Posterior cingulate gyrus (tissue), 11 donors: ENCODE results near the gene EVC.

Experiments
- DNase-seq, 10 donors: peaks; one replicate each; pipeline versions ENCODE4 v3.0.0 to v3.0.0-alpha.2; 2020 to 2021; ENCODE audit warnings: mixed read lengths in 3 of 10
- intact Hi-C: fragments of 100-400 bp; cut with DNase I; formaldehyde crosslinking; loops from one replicate; pipeline ENCODE4 v1.15.1; 2023

Gene EVC

DNA sequence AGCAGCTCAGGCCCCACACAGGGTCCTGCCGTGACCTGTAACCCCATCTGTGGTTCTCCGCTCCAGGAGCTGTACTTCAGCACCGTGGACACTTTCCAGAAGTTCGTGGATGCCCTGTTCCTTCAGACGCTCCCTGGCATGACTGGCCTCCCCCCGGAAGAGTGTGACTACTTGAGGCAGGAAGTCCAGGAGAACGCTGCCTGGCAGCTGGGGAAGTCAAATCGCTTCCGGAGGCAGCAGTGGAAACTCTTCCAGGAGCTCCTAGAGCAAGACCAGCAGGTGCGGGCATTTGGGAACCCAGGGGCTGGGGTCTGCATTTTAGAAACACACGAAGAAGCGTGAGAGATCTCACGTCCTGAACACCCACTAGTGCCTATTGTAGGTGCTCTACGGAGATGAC, 72.5 kb downstream of the EVC start:
- no peak for DNase-seq

DNA sequence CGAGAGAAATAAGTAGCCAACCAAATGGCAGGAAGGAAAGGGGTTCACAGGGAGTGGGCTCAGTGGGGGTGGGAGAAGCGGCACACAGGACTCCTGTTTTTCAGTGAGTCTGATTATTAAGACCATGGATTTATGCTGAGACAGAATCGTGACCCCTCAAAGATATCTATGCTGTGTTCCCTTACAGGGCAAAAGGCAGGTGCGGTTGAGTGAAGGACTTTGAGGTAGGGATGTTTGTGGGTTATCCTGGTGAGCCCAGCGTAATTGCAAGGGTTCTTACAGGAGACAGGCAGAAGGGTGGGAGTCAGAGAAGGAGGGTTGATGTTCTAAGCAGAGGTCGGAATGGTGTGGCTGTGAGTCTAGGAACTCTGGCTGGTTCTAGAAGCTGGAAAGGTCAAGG, 73.0 kb downstream of the EVC start:
- intact Hi-C loops: no loop called here
- DNase-seq: no peak

More for the DNA sequence above, 72.5 kb downstream of the EVC start:
- intact Hi-C loops: no loop called here

DNA sequence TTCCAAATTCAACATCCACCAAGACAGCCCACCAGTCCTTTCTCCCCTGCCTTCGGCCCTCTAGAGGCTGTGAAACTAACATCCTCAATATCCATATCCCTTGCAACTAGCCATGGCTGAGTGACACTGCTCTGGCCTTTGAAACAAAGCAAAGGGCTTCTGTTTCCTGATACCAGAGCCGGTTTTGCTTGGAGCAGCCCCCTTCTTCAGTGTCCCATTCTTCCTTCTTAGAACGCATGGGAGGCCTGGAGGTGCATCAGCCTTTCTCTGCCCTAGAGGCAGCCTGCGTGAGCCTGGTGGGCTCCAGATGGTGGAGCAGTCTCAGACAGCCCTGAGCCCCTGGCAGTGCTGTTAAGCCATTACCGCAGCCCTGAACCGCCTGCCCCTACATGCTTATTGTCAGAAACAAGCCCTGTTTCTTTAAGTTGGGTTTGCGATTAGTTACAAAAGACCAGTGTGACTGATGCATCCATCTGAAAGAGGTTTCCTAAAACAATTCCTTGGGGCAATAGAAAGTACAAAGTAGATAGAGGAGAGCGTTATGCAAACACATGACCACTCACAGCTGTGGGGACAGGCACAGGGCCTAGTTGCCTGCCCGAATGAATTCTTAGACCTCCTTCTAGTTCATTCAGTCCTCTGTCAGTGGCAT, 74.1 kb downstream of the EVC start:
- intact Hi-C loops: no loop called here

DNA sequence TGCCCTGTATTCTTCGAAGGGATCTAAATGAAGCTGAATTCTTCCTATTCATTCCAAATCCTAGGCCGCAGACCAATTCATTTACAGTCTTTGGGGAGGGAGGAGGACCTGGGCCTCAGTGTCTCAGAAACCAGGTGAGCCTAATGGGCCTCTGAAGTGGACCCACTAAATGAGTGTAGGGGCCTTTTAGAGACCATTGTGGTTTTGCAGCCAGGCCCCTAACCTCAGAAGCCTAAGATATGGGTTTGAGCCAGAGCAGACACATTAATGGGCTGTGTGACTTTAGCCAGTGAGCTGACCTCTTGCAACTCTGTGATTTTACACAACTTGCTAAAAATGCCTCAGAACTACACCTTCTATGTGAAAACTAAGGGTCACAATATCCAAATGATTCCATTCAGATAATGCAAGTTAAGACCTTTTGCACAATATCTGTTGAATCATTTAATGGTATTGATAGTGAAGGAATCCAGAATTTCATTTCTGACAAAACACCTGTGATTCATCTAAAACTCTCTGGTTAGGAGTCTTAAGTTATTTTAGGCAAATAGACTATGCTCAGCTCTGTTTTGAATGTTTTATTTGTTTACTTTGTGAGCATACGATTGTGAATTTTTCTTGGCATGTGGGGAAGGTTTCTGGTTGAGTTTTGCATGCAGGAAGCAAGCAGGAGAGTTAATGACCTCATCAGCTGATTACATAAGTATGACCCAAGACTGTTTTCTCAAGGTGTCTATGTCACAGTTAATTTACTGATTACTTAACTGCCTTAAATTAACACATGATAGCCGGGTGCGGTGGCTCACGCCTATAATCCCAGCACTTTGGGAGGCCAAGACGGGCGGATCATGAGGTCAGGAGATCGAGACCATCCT, 75.0 kb downstream of the EVC start:
- intact Hi-C loops: no loop called here
- no peak for DNase-seq

More for the DNA sequence above, 74.1 kb downstream of the EVC start:
- DNase-seq: no peak

DNA sequence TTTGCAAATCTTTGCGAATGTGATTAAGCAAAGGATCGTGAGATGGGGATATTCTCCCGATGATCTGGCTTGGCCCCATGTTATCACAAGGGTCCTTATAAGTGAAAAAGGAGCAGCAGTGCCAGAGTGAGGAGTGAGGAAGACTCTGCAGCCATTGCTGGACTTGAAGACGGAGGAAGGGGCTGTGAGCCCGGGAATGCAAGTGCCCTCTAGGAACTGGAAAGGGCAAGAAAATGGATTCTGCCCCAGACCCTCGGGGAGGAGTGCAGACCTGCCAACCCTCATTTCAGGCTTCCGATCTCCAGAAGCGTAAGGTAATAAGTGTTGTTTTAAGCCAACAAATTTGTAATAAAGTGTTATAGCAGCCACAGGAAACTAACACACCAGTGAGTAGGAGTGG, 76.3 kb downstream of the EVC start:
- intact Hi-C loops: no loop called here
- no peak for DNase-seq

DNA sequence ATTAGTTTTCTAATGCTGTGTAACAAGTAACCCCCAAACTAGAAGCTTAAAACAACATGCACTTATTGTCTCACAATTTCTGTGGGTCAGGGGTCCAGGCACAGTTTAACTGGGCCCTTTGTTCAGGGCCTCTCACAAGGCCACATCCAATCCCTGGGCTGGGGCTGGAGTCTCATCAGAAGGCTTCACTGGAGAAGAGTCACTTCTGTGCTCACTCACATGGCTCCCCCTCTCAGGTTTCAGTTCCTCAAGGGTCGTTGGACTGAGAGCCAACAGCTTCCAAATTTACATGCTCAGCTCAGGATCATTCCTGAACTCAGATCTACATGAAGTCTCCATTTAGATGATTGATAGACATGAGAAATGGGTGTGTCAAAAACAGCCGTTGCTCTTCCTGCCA, 77.1 kb downstream of the EVC start:
- intact Hi-C loops: no loop called here
- DNase-seq: no peak

DNA sequence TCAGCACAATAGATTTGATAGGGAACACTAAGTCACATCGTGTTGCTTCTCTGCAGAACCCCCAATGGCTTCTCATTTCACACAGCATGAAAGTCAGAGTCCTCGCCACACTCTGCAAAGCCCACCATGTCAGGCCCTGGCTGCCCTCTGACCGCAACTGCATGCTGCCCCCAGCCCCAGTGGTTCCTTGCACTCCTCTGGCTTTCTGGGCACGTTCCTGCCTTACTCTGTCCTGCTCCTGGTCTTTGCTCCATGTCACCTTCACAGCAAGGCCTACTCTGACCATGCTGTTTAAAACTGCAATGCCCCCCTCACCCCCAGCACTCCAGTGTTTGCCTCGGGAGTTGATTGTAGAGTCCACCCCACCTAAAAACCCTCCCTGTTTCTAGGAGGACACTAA, 78.1 kb downstream of the EVC start:
- intact Hi-C loops: no loop called here
- DNase-seq: no peak

DNA sequence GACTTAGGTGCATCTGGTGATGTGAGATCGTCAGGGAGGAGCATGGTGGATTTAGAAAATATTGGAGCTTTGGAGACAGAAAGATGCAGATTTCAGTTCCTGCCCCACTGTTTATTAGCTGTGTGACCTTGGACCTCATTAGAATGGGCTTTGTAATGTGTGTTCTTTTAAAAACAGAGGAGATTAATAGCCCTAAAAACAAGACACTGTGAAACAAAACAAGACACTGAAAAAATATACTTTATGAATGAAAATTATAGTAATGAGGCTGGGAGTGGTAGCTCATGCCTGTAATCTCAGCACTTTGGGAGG, 79.5 kb downstream of the EVC start:
- no peak for DNase-seq
- intact Hi-C loops: loop anchor here (1.0 to 5.0 kb wide), 2 partner anchors 740 to 793 kb away; no protein-coding TSS in a partner anchor

DNA sequence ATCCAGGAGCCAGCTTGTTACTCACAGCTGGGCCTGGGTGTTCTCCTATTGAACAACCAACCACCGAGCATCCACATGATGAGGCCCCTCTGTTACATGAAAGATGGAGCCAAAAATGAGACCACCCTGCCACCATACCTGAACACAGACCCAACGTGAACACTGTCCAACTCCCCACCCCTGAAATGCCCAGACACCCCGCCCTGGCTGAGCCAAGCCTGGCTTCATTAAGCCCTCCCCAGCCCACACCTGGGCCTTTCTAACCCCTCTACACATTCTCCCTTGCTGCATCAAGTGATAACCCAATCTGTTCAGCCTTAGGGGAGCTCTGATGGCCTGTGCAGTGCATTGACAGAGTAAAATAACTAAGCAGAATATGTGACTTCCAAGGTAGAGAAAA, 80.7 kb downstream of the EVC start:
- intact Hi-C loops: loop anchor here (5.0 kb wide), 1 partner anchor 794 kb away; no protein-coding TSS in a partner anchor
- DNase-seq: no peak

DNA sequence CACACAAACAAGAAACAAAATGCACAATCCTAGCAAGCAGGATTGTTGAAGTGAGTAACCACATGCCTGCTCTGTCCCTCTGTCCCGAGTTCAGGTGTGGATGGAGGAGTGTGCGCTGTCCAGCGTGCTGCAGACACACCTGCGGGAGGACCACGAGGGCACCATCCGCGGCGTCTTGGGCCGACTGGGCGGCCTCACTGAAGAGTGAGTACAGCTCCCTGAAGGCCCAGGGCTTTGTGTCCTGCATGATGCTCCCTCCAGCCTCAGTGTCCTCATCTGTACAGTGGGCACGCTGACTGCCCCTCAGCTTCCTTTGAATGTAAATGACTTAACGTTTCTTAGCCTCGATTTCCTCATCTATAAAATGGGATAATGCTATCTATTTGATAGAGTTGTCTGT, 82.5 kb downstream of the EVC start:
- intact Hi-C loops: loop anchor here (5.0 kb wide), 1 partner anchor 796 kb away; no protein-coding TSS in a partner anchor
- no peak for DNase-seq

DNA sequence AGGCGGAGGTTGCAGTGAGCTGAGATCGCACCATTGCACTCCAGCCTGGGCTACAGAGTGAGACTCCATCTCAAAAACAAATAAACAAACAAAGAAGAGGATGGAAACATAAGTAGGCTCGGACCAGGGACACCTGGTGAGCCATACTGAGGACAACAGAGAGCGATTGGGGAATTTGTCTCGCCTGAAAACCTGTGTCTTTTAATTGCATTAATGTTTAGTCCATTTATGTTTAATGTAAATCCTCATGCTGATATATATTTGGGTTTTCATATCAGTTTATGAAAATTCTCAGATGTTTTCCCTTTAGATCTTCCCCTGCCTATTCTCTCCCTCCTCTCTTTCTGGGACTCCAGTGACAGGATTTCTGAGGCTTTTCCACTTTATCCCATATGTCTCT, 84.6 kb downstream of the EVC start:
- intact Hi-C loops: no loop called here

DNA sequence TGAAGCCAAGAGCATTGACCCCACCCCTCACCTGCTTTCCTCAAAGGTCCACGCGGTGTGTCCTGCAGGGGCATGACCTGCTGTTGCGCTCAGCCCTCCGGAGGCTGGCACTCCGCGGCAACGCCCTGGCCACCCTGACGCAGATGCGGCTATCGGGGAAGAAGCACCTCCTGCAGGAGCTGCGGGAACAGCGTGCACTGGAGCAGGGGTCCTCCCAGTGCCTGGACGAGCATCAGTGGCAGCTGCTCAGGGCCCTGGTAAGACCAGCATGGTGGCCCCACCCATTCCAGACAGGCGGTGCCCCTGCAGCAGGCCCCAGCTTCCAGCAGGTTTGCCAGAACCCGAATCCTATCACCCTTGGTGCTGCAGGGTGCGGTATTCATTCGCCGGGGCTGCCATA, 86.0 kb downstream of the EVC start:
- intact Hi-C loops: no loop called here
- no peak for DNase-seq

More for the DNA sequence above, 84.6 kb downstream of the EVC start:
- DNase-seq: no peak

DNA sequence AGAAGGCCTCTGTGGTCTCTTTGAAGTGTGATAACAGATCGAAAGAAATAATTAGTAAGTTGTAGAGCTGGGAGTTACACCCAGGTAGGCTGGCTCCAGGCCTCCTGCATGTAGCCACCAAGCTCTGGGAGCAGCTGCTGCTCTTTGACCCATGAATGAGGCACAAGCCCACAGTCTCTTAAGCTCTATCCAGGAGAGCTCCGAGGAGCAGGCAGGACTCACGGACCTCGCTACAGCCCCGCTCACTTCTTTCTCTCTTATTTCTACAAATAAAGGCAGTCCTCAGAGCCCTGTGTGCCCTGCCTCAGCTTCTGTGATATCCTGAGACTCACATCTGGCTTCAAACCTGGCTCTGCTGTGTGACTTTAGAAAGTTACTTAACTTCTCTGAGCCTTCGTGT, 86.9 kb downstream of the EVC start:
- intact Hi-C loops: no loop called here

DNA sequence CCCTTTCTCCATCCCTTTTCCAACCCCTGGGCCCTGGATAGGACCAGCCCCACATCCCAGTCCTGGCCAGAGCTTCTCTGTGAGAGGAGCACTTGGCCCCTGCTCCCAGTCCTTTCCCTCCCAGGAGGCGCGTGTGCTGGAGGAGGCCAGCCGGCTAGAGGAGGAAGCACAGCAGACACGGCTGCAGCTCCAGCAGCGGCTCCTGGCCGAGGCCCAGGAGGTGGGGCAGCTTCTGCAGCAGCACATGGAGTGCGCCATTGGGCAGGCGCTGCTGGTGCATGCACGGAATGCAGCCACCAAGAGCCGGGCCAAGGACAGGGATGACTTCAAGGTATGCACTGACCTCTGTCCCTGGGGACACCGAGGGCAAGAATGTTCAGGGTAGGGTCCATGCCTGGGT, 87.5 kb downstream of the EVC start:
- intact Hi-C loops: no loop called here
- no peak for DNase-seq

More for the DNA sequence above, 86.9 kb downstream of the EVC start:
- no peak for DNase-seq

DNA sequence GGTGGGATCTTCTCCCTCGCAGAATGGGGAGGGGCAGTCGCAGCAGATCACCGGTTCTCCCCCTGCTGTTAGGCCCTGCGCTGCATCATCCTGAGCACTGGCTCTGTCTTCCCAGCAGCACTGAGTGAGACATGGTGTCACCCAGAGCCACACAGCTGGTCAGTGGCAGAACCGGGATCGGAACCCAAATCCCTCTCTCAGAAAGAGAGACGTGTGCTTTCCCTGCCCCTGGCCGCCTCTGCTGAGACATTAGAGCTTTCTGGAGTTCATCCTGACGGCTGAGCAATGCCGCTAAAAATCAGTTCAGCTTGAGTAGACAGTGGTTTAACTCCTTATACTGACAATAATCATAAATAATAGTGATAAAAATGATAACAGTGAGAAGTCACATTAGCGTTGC, 87.9 kb downstream of the EVC start:
- DNase-seq: no peak
- intact Hi-C loops: no loop called here

DNA sequence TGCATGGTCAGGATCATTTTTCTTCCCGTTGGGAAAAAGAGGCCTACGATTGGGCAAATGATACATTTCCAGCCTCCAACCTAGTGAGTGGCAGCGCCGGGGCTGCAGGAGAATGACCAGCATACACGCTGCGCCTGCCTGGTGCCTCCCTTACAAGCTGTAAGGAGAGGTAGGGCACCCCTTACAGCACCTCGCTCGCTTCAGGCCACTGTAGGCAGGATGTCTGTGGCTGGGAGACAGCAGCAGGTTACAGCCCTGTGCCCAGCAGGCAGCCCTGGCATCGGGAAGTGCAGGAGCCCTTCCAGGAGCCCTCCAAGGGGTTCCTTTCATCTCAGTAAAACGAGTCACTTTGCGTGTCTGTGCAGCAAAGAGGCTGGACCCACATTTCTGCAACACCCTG, 88.4 kb downstream of the EVC start:
- DNase-seq: no peak
- intact Hi-C loops: no loop called here

DNA sequence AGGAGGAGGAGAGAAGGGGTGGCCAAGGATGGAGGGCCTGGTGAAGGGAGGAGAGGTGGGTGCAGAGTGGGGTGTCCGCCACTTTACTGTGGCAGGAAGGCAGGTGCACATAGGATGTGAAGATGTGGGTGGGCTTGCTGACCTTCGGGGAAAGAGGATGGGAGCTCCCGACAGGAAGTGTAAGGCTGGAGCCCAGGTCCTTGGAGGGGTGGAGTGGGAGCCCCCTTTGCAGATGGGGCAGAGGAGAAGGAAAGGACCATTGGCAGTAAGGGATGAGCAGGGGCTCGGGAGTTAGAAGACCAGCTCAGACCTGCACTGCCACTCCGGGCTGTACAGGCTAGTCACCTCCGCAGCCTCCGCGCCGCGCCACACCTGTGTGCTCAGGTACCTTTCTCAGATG, 89.5 kb downstream of the EVC start:
- intact Hi-C loops: no loop called here
- no peak for DNase-seq

DNA sequence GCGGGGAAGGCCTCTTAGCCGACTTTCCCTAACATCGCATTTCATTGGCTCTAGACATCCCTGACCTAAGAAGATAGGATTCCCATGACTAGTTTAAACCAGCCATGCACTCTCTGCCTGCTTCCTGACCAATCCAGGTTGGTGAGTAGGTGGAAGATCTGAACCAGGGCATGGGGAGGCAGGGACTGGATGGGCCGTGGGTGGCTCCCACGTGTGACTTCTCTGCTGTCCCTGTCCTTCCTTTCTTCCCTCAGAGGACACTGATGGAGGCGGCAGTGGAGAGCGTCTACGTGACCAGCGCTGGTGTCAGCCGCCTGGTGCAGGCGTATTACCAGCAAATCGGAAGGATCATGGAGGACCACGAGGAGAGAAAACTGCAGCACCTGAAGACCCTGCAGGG, 90.7 kb downstream of the EVC start:
- intact Hi-C loops: no loop called here
- DNase-seq: peak in 1 of 10 donors; percentile 77

DNA sequence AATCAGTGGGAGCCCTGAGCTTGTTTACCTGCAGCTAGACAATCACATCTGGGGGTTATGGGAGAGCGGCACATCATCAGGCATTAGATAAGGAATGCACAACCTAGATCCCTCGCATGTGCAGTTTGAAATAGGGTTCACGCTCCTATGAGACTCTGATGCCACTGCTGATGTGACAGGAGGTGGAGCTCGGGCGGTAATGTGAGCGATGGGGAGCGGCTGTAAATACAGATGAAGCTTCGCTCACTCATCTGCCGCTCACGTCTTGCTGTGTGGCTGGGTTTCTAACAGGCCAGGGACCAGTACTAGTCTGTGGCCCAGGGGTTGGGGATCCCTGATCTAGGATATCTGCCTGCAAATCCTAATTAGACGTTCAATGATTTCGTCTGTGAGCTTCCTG, 91.6 kb downstream of the EVC start:
- peak in 1 of 10 donors; percentile 37 for DNase-seq
- intact Hi-C loops: no loop called here

DNA sequence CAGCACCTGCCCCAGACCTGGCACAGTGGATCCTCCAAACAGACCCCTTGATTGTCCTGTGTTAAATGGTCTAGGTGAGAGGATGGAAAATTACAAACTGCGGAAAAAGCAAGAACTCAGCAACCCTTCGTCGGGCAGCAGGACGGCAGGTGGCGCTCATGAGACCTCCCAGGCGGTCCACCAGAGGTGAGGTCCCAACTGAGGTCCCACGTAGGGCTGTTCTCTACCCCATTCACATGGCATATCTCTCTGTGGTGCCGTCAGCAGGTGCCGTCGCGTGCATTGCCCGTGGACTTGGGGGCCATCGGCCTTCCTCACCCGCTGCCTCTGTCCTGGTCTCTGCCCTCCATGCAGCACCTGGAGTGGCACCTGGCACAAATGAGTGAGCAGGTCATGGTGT, 93.7 kb downstream of the EVC start:
- DNase-seq: no peak
- intact Hi-C loops: no loop called here

DNA sequence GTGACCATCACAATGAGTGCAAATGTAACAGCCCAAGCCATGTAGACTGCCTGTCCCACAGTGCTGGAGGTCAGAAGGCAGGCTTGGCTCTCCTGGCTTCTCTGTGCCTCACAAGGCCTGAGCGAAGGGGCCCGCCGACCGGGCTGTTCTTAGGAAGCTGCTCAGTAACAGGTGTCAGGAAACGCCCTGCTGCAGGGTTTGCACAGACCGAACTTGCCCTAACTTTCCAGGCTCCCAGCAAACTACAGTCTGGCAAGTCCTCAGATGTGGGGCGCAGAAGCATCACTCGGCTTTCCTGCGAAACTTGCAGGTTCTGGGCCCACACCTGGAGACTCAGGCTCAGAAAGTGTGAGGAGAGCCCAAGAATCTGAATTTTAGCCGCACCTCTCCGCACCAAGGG, 94.3 kb downstream of the EVC start:
- DNase-seq: no peak
- intact Hi-C loops: no loop called here

DNA sequence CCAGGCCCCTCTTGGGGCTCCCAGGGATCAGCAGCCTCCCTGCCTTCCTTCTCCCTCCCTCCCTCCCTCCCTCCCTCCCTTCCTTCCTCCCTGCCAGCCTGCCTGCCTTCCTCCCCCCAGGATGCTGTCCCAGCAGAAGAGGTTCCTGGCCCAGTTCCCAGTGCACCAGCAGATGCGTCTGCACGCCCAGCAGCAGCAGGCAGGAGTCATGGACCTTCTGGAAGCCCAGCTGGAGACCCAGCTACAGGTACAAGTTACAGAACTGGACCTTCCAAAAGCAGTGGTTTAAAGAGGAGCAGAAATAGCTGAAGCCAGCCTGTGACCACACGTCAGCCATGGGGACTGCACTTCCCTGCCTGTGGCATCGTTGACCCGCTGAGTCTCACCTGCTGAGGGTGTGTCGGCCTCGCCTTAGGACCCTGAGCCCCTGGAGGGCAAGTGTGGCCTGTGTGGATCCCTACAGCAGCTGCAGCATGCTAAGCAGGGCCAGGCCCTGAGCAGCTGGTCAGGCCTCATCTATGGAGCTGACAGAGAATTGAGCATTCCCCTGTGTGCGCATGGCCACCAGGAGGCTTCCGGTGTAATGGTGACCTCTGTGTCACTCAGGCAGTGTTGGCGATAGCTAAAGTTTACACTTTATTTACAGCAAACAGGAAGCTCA, 97.2 kb downstream of the EVC start:
- intact Hi-C loops: no loop called here
- DNase-seq: peak in 1 of 10 donors; percentile 84
